NCI-H1105 (cell line): ENCODE results near the gene NR1I3.

Source experiments
- DNase-seq: peaks from one replicate; lab custom pipeline; 2025; lab: John Stamatoyannopoulos, UW

The NR1I3 gene

GRCh38 chr1:161195171-161195570, 42.8 kb downstream of the NR1I3 start:
- DNase-seq, result no peak

DNA sequence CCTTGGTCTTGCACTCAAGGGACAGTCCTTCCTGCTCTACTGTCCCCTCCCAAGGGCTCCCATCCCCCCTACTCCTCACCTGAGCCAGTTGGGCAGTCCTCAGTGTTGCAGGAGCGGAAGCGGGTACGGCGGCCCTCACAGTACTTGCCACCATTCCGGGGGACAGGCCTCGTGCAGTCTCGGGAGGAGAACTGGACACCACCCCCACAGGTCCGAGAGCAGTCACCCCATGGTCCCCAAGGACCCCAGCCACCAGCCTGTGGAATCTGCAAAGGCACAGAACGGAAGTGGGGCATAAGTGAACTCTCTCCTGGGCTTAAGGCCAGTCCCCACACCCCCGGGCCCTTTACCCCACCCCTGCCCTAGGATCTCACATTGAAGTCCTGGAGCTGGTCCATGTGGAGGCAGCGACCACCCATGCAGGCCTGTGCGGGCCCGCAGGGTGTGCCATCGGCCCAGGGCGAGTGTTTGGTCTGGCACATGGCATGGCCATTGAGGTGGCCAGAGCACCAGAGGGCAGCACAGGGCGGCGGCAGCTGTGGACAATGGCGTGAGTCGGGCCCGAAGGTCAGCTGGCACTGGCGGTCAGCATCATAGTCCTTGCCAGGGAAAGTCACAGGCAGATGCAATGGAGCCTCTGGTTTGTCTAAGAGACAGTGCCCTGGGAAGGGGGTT, 44.3 kb downstream of the NR1I3 start:
- no peak for DNase-seq

DNA sequence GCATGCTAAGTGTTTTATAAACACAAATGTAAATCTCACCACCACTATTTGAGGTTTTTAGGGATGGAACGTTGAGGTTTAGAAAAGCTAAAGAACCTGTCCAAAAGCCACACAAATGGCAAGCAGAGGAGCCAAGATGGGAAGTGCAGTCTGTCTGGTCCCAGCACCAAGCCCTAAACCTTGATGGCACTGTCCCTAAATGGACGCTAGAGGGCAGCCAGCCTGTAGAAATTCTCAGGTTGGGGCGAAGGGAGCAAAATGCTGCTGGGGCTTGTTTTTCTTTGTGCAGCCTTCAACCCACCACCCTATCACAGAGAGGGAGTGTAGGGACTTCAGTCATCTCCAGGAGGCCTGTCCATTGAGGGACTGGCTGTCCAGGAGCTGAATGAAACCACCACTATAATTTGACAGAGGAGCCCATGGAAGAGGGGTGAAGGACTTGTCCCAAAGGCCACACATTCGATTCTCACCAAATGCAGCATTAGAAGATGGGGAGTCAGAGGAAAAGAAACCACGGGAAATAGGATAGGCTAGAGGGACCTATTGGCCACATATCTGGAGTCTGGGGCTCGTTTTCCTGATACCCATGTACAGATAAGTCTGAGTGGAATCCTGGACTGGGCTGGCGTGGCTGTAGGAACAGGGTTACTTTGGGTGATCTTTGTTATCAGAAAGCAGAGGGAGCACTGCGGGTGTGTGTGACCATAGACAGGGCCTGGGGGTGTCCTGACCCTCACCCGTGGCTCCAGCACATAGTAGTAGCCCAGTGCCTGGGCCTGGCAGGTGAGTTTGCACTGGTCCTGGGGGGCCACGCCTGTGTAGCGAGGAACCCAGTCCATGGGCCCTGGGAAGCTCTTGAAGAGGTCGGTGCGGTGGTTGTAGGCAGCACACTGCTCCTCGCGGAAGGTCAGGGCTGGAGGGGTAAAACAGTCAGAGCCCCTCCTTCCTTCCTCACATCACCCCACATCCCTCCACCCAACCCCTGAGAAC, 45.2 kb downstream of the NR1I3 start:
- peak; percentile 64 for DNase-seq

DNA sequence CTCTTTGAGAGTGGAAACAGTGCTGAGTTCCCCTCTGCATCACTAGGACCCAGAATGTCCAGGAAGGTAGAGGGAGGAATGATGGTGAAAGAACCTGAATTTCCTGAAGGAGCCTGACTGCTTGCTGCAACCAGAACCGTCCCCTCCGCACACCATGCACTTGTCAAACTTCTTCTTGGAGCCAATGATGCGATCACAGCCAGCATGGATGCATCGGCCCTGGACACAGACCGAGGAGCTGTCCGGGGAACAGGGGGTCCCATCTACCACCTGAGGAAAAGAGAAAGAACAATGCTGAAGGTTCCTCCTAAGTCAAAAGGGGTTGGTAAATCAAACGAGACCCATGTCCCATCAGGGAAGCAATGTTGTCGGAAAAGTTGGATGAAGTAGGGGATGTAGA, 46.0 kb downstream of the NR1I3 start:
- no peak for DNase-seq

GRCh38 chr1:161190962-161191521, 47.0 kb downstream of the NR1I3 start:
- no peak for DNase-seq

GRCh38 chr1:161189036-161189435, 49.0 kb downstream of the NR1I3 start:
- DNase-seq, result no peak

GRCh38 chr1:161188381-161188780, 49.6 kb downstream of the NR1I3 start:
- DNase-seq, result no peak

- no peak for DNase-seq
Measured at GRCh38 chr1:161187311-161187710, 50.7 kb downstream of the NR1I3 start.

DNA sequence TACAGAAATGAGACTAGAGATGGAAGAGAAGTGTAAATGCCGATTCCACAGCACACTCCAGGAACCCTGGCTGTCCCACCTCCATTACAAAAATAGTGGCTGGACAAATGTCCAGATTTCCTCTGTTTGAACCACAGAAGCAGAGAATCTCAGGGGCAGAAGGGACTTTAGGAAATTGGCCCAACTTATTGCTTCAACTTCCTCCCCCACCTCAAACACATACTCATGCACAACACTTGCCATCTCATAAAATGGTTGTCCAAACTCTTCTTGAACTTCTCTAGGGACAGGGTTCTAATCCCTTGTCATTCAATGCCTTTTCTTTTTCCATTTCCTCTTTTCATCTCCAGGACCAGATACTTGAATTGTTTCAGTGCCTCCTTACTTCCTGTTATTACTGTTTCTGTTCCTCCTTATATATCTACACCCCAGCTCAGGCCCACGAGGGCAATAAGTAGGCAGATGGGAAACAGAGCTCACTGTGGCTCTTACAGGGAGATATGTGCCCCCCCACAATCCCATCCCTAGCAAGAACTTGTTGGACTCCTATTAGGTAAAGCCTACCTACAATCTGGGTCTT, 52.2 kb downstream of the NR1I3 start:
- DNase-seq, result no peak

DNA sequence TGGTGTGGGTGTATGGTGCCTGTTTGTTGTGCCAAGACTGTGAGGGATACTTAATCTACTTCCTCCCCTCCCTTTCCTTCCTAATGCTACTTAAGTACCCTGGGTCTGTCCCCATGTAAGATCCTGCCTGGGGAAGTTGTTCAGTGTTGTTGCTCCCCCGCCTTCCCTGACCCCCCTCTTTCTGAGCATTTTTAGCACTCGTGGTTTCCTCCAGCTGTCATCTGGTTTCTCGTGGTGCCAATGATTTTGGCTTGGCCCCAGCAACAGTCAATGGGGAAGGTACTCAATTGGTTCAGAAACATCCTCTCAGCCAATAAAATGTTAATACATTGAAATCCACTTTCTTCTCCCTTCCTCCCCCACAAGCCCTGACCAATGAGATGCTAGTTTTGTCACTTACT, 52.7 kb downstream of the NR1I3 start:
- no peak for DNase-seq

- DNase-seq, result no peak
Measured at GRCh38 chr1:161182214-161182613, 55.8 kb downstream of the NR1I3 start.

GRCh38 chr1:161180639-161181038, 57.4 kb downstream of the NR1I3 start:
- DNase-seq, result no peak

- DNase-seq, result no peak
Measured at GRCh38 chr1:161179698-161180097, 58.3 kb downstream of the NR1I3 start.
